Right lobe of liver (tissue), 6 donors: ENCODE data around the gene STIL. TPM values are rescaled to one million over a fixed set of nuclear protein-coding genes. Genes with fewer than 3 reads are reported as not detected.
A peak's percentile ranks its signal among the peaks of the same experiment; 100 is the strongest.

ENCODE experiments used
- ATAC-seq, 4 donors: fragments of 200-7000 bp; cut with Tn5 transposase; one replicate each; pipeline ENCODE4 v1.9.1; 2020; ENCODE audit warnings: mild to moderate bottlenecking in 4 of 4, moderate library complexity in 4 of 4
- DNase-seq, 3 donors: peaks; one replicate each; pipeline ENCODE4 v3.0.0-alpha.2; 2020
- H3K27ac ChIP-seq, 3 donors: fragments of 200-600 bp; one replicate each; pipeline ENCODE4 v1.8.0; 2022
- H3K27me3 ChIP-seq, 2 donors: fragments of 200-600 bp; one replicate each; pipeline ENCODE4 v1.8.0; 2022
- H3K36me3 ChIP-seq, 4 donors: fragments of 200-600 bp; sonication (generic) in 1 of 4; one replicate each; pipeline versions ENCODE4 v1.5.1 to v1.8.0; 2017 to 2022; ENCODE audit warnings: control low read depth in 1 of 4
- H3K4me1 ChIP-seq, 4 donors: fragments of 200-600 bp; sonication (generic) in 1 of 4; one replicate each; pipeline versions ENCODE4 v1.5.1 to v1.8.0; 2017 to 2022; ENCODE audit warnings: control low read depth in 1 of 4
- H3K4me3 ChIP-seq, 3 donors: fragments of 200-600 bp; one replicate each; pipeline ENCODE4 v1.8.0; 2022
- H3K9me3 ChIP-seq, 4 donors: fragments of 200-600 bp; sonication (generic) in 1 of 4; one replicate each; pipeline versions ENCODE4 v1.5.1 to v1.8.0; 2017 to 2022; ENCODE audit warnings: control low read depth in 1 of 4
- CTCF ChIP-seq, 4 donors: fragments of 200-600 bp in 3 of 4; fragments of 450-650 bp in 1 of 4; IDR thresholded peaks; one replicate each; pipeline versions ENCODE4 v1.5.1 to v1.8.0; 2016 to 2022; ENCODE audit warnings: antibody characterized with exemption in 4 of 4, mild to moderate bottlenecking in 2 of 4
- POLR2A ChIP-seq: fragments of 450-650 bp; IDR thresholded peaks from one replicate; pipeline ENCODE4 v1.6.1; 2017; ENCODE audit warnings: antibody characterized with exemption, mild to moderate bottlenecking
- WGBS: methylation state at CpG from one replicate; pipeline ENCODE4 v1.1.6; 2018; ENCODE audit warnings: low coverage, low lambda C conversion rate; ENCODE audit not compliant: insufficient coverage; ENCODE audit errors: missing lambda C conversion rate; 5-methylcytosine and 5-hydroxymethylcytosine counted together
- intact Hi-C, 2 donors: fragments of 100-400 bp; cut with DNase I; formaldehyde crosslinking; loops; one replicate each; pipeline versions ENCODE4 v1.11.2 to v1.14.1; 2022
- total RNA-seq, 6 experiments: library from RNA; depleted of rRNA in 2 of 6; stranded (reverse); fragments of >200 nt in 2 of 6; fragmentation: NEBNext Ultra II Directional in 3 of 6; extraction: Animal tissue kit (Norgen Biotek cat#: 25700) in 3 of 6; gene quantifications; one replicate each; pipeline versions ENCODE4 v1.1.0 to v1.2.4, GENCODE V29; 2016 to 2023
- donor health status: DM: no; HTN: yes; CAD: no.
- donor health status: DM: no; HTN: no; CAD: no.
- donor health status: DM: no; HTN: no; CAD: no.
- donor health status: DM: no; HTN: yes; CAD: no.
- donor health status: DM: no; HTN: yes; CAD: no.

STIL gene
- total RNA-seq, 6 experiments from 2014 or later: 0.61 to 2.5 (median 0.87) TPM

GRCh38 chr1:47332779-47333577 is 19.0 kb upstream of the STIL start:
- no peak for TF ChIP-seq POLR2A
- TF ChIP-seq CTCF (IDR thresholded peaks at IDR 0.05): no peak
- intact Hi-C loops: no loop called here
- H3K36me3 ChIP-seq: no peaks in the 10 kb centered on the region
- no peaks in the 10 kb centered on the region for H3K27me3 ChIP-seq
- peak overlapping the region; percentile 81 to 90 (median 83) for H3K4me3 ChIP-seq
- H3K27ac ChIP-seq: peak overlapping the region; percentile 94 to 98 (median 95)
- no peaks in the 10 kb centered on the region for H3K9me3 ChIP-seq
- WGBS: 38% methylated on average over 17 of the region's 19 CpGs
- peaks cover 0 to 30% (median 10%) of the 10 kb centered on the region in 4 donors for H3K4me1 ChIP-seq
- ATAC-seq: no peak
- no peak for DNase-seq

DNA sequence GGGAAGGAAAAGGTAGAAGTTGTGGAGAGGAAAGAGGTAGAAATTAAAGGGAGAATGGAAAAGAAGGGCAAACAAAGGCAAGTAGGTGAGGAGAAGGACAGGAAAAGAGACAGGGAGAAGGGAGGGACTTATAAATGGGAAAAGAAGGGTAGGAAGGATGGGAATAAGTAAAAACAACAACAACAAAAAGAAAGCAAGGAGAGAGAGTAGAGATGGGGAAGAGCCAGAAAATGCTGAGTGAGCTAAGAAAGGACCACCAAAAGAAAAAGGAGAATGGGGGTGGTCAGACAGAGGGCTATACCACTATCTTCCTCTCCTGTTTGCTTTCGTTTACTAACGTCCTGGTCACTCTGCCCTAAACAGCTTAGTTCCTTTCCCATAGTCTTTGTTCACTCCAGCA is 17.9 kb upstream of the STIL start:
- H3K9me3 ChIP-seq: no peaks in the 10 kb centered on the region
- no peak overlapping the region for H3K27ac ChIP-seq
- H3K4me1 ChIP-seq: peaks cover 0 to 27% (median 10%) of the 10 kb centered on the region in 4 donors
- H3K27me3 ChIP-seq: no peaks in the 10 kb centered on the region
- ATAC-seq (no peak), DNase-seq (no peak)
- TF ChIP-seq CTCF (IDR thresholded peaks at IDR 0.05): no peak
- TF ChIP-seq POLR2A: no peak
- intact Hi-C loops: no loop called here
- WGBS: 51% methylated on average over 2 of the region's 2 CpGs
- H3K4me3 ChIP-seq: no peak overlapping the region
- no peaks in the 10 kb centered on the region for H3K36me3 ChIP-seq

DNA sequence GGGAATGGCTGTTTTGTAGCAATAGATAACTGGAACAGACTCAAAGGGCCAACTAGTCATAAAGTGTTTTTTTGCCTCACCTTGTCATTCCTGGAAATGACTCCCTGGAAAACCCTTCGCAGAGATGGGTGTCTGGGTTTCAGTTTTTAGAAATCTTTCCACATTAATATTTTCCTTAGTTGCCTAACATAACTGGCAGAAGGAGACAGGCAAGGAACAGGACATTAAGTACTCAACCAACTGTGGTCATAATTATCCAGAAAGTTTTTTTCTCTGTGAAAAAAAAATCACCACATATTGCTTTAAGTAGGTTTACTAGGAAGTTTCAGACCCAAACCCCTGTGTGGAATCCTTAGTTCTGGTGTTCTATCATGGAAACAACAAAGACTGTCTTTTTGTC is 16.3 kb upstream of the STIL start:
- H3K4me1 ChIP-seq: peaks cover 0 to 14% (median 5%) of the 10 kb centered on the region in 4 donors
- intact Hi-C loops: no loop called here
- WGBS: 73% methylated on average over 1 of the region's 1 CpG
- H3K27ac ChIP-seq: no peak overlapping the region
- H3K9me3 ChIP-seq: no peaks in the 10 kb centered on the region
- H3K36me3 ChIP-seq: no peaks in the 10 kb centered on the region
- TF ChIP-seq CTCF (IDR thresholded peaks at IDR 0.05) (no peak), POLR2A (no peak)
- no peak overlapping the region for H3K4me3 ChIP-seq
- no peaks in the 10 kb centered on the region for H3K27me3 ChIP-seq
- ATAC-seq (no peak), DNase-seq (no peak)

DNA sequence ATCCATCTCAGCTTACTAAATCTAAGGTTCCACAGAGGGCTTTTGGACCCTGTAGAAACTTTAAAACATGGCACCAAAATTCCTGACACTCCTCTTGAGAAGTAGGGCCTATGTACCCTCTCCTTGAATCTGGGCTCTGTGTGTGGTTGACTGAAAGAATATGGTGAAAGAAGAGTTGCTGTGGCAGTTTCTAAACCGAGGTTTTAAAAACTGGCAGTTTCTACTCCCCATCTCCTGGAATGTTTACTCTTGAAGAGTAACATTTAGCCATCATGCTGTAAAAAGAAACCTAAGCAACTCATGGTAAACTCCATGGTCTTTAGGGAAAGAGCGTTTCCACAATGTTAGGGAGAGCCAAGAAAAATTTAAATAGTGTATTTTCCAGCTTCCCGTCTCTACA is 15.0 kb upstream of the STIL start:
- intact Hi-C loops: no loop called here
- peaks cover 0 to 8% (median 3%) of the 10 kb centered on the region in 4 donors for H3K4me1 ChIP-seq
- H3K36me3 ChIP-seq: no peaks in the 10 kb centered on the region
- no peak overlapping the region for H3K27ac ChIP-seq
- WGBS: 85% methylated on average over 3 of the region's 3 CpGs
- no peaks in the 10 kb centered on the region for H3K27me3 ChIP-seq
- no peak overlapping the region for H3K4me3 ChIP-seq
- TF ChIP-seq POLR2A (no peak), CTCF (IDR thresholded peaks at IDR 0.05) (no peak)
- ATAC-seq (no peak), DNase-seq (no peak)
- no peaks in the 10 kb centered on the region for H3K9me3 ChIP-seq
